Neural cell (in vitro differentiated cells): Measurements from ENCODE around the gene PNCK. TPM values are rescaled to one million over a fixed set of nuclear protein-coding genes. Genes with fewer than 3 reads are reported as not detected.

ENCODE experiments used
- H2AFZ ChIP-seq: fragments of 200-600, 300-800 bp; sonication (generic), shearing (Covaris generic); 2 replicates; pipeline ENCODE4 v1.6.0; 2014; ENCODE audit warnings: low read depth, mild to moderate bottlenecking, antibody characterized with exemption, low read length, moderate library complexity
- H3F3A ChIP-seq: fragments of 200-600 bp; shearing (Covaris generic); 2 replicates; pipeline ENCODE4 v1.6.1; 2016; ENCODE audit warnings: mild to moderate bottlenecking, moderate library complexity, mixed read lengths, antibody characterized with exemption, low read length; ENCODE audit not compliant: insufficient read depth, poor library complexity, severe bottlenecking
- H3K27ac ChIP-seq: fragments of 200-600, 300-800 bp; sonication (generic), shearing (Covaris generic); 2 replicates; pipeline ENCODE4 v1.5.1; 2014; ENCODE audit warnings: mild to moderate bottlenecking, low read length, moderate library complexity
- H3K27me3 ChIP-seq: fragments of 300-800, 200-600 bp; sonication (generic), shearing (Covaris generic); 2 replicates; pipeline ENCODE4 v1.6.0; 2014; ENCODE audit warnings: mild to moderate bottlenecking, low read depth, low read length, moderate library complexity; ENCODE audit not compliant: insufficient read depth
- H3K36me3 ChIP-seq: fragments of 300-800, 200-600 bp; sonication (generic), shearing (Covaris generic); 2 replicates; pipeline ENCODE4 v1.5.1; 2014; ENCODE audit warnings: mild to moderate bottlenecking, antibody characterized with exemption, low read length, moderate library complexity; ENCODE audit not compliant: insufficient read depth
- H3K4me2 ChIP-seq: fragments of 300-800, 200-600 bp; sonication (generic), shearing (Covaris generic); 2 replicates; pipeline ENCODE4 v1.6.0; 2014; ENCODE audit warnings: mild to moderate bottlenecking, low read length
- H3K4me3 ChIP-seq: fragments of 300-800, 200-600 bp; sonication (generic), shearing (Covaris generic); 2 replicates; pipeline ENCODE4 v1.5.1; 2014; ENCODE audit warnings: mild to moderate bottlenecking, low read length, moderate library complexity
- H3K79me2 ChIP-seq: fragments of 200-600 bp; shearing (Covaris generic); replicated peaks from 2 replicates; pipeline ENCODE4 v1.6.0; 2014; ENCODE audit warnings: mild to moderate bottlenecking, low read length, moderate library complexity; ENCODE audit not compliant: insufficient read depth
- H3K9ac ChIP-seq: fragments of 300-800, 200-600 bp; sonication (generic), shearing (Covaris generic); 2 replicates; pipeline ENCODE4 v1.6.1; 2016; ENCODE audit warnings: mild to moderate bottlenecking, low read length, mixed read lengths
- H3K9me2 ChIP-seq: fragments of 200-600 bp; shearing (Covaris generic); 2 replicates; pipeline ENCODE4 v1.6.1; 2016; ENCODE audit warnings: mild to moderate bottlenecking, low read length, mixed read lengths; ENCODE audit not compliant: insufficient read depth
- H3K9me3 ChIP-seq: fragments of 200-600, 300-800 bp; sonication (generic), shearing (Covaris generic); 2 replicates; pipeline ENCODE4 v1.6.1; 2016; ENCODE audit warnings: mild to moderate bottlenecking, mixed run types, low read length, moderate library complexity, mixed read lengths
- H4K20me1 ChIP-seq: fragments of 200-600 bp; shearing (Covaris generic); 2 replicates; pipeline ENCODE4 v1.6.1; 2016; ENCODE audit warnings: mild to moderate bottlenecking, mixed run types; ENCODE audit not compliant: insufficient read depth
- EP300 ChIP-seq: fragments of 450-650 bp; conservative IDR thresholded peaks from 2 replicates; pipeline ENCODE4 v1.6.1; 2014; ENCODE audit warnings: antibody characterized with exemption, mild to moderate bottlenecking, moderate library complexity; ENCODE audit not compliant: poor library complexity, severe bottlenecking
- EZH2 ChIP-seq: fragments of 200-600, 300-800 bp; shearing (Covaris generic), sonication (generic); IDR thresholded peaks from 2 replicates; pipeline ENCODE4 v1.6.1; 2014; ENCODE audit warnings: antibody characterized with exemption, low read length, borderline replicate concordance, mild to moderate bottlenecking; ENCODE audit not compliant: insufficient read depth, poor library complexity, severe bottlenecking
- MXI1 ChIP-seq: fragments of 450-650 bp; conservative IDR thresholded peaks from 2 replicates; pipeline ENCODE4 v1.6.1; 2014; ENCODE audit warnings: antibody characterized with exemption, mild to moderate bottlenecking; ENCODE audit not compliant: poor library complexity, severe bottlenecking
- POLR2AphosphoS5 ChIP-seq: IDR thresholded peaks from 2 replicates; pipeline ENCODE4 v1.6.1; 2012
- RAD21 ChIP-seq: fragments of 450-650 bp; conservative IDR thresholded peaks from 2 replicates; pipeline ENCODE4 v1.6.1; 2014; ENCODE audit warnings: antibody characterized with exemption, mild to moderate bottlenecking, moderate library complexity
- SMC3 ChIP-seq: fragments of 450-650 bp; conservative IDR thresholded peaks from 2 replicates; pipeline ENCODE4 v1.6.1; 2014; ENCODE audit warnings: antibody characterized with exemption, mild to moderate bottlenecking, moderate library complexity; ENCODE audit not compliant: poor library complexity
- TAF1 ChIP-seq: IDR thresholded peaks from 2 replicates; pipeline ENCODE4 v1.6.1; 2012; ENCODE audit warnings: low read depth
- polyA plus RNA-seq: library from polyadenylated mRNA; depleted of rRNA; stranded (reverse); fragments of >200 nt; gene quantifications from 2 replicates; pipeline ENCODE4 v1.2.3, GENCODE V29; 2014
- TF ChIP-seq, protein P1 (sequence below): IDR thresholded peaks from 2 replicates; pipeline ENCODE4 v1.6.1; 2012; ENCODE audit warnings: borderline replicate concordance
- TF ChIP-seq, protein P2 (sequence below): fragments of 450-650 bp; IDR thresholded peaks from 2 replicates; pipeline ENCODE4 v1.5.1; 2014; ENCODE audit warnings: antibody characterized with exemption, mild to moderate bottlenecking, moderate library complexity; ENCODE audit not compliant: poor library complexity, severe bottlenecking

PNCK gene
- polyA plus RNA-seq, 1 donor from 2014 or later: 9.5 TPM

DNA sequence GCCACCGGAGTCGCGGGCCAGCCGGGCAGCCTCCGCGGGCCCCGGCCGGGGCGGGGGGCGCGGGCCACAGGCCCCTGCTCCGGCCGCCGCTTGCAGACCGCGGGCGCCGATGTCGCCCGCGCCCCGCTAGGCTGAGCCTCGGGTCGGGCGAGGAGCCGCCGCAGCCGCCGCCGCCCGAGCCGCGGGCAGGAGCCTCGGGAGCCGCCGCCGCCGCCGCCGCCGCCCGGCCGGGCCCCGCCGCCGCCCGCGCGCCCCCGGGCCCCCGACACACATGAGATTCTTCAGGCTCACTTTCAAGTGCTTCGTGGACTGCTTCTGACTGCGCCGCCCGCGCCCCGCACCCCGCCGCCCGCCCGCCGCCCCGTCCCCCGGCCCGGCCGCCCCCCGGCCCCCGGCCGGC, 14.5 kb upstream of the PNCK start:
- H3K27ac ChIP-seq: no peak overlapping the region
- H3K9me3 ChIP-seq: no peaks in the 10 kb centered on the region
- H3F3A ChIP-seq: no peaks in the 10 kb centered on the region
- no peak overlapping the region for H3K4me2 ChIP-seq
- H4K20me1 ChIP-seq: peaks cover 4% of the 10 kb centered on the region
- H3K79me2 ChIP-seq: peaks cover 9% of the 10 kb centered on the region
- no peak overlapping the region for H3K9ac ChIP-seq
- no peak overlapping the region for H3K4me3 ChIP-seq
- no peaks in the 10 kb centered on the region for H3K27me3 ChIP-seq
- TF ChIP-seq, protein P1, sequence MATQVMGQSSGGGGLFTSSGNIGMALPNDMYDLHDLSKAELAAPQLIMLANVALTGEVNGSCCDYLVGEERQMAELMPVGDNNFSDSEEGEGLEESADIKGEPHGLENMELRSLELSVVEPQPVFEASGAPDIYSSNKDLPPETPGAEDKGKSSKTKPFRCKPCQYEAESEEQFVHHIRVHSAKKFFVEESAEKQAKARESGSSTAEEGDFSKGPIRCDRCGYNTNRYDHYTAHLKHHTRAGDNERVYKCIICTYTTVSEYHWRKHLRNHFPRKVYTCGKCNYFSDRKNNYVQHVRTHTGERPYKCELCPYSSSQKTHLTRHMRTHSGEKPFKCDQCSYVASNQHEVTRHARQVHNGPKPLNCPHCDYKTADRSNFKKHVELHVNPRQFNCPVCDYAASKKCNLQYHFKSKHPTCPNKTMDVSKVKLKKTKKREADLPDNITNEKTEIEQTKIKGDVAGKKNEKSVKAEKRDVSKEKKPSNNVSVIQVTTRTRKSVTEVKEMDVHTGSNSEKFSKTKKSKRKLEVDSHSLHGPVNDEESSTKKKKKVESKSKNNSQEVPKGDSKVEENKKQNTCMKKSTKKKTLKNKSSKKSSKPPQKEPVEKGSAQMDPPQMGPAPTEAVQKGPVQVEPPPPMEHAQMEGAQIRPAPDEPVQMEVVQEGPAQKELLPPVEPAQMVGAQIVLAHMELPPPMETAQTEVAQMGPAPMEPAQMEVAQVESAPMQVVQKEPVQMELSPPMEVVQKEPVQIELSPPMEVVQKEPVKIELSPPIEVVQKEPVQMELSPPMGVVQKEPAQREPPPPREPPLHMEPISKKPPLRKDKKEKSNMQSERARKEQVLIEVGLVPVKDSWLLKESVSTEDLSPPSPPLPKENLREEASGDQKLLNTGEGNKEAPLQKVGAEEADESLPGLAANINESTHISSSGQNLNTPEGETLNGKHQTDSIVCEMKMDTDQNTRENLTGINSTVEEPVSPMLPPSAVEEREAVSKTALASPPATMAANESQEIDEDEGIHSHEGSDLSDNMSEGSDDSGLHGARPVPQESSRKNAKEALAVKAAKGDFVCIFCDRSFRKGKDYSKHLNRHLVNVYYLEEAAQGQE: no peak
- TF ChIP-seq POLR2AphosphoS5 (no peak), MXI1 (no peak), RAD21 (no peak), EP300 (no peak), EZH2 (no peak), TAF1 (no peak)
- no peaks in the 10 kb centered on the region for H3K36me3 ChIP-seq
- no peak overlapping the region for H2AFZ ChIP-seq
- H3K9me2 ChIP-seq: no peaks in the 10 kb centered on the region

DNA sequence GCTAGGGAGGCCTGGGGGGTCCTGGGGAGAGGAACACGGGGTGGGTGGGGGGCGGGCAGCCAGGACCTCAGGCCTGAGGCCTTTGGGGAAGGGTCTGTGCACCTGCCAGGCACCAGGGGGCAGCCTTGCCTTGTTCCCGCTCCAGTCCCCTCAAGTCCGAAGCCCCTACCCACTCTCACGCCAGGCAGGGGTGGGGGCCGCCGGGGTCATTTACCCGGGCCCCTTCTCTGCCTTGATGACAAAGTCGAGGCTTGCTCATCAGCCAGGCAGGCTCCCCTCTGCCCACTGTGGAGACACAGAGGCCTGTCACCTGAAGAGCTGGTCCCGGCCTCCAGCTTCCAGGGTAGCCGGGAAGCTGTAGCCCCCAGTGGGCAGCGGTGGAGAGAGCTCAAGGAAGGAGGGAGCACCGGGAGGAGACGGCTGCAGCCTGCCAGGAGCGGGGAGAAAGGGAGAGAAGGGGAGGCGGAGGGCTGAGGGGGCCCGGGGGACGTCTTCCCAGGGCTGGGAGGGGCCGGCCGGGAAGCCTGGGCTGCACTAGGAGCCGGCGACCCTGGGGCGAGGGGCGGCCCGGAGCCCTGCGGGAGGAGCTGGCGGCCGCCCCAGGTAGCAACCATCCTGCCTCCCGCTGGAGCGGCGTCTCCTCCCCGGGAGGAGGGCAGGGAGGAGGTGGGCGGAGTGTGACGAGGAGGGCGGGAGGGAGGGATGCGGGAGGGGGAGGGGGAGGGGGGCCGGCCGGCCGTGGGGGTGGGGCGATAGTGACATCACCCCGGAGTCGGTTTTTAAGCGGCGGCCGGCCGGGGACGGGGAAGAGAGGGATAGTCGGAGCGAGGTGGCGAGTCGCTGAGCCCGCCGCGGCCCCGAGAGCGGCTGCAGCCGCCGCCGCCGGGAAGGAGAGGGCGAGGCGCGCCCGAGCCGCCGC, 13.8 kb upstream of the PNCK start, which contains the start of gene SLC6A8:
TSS of gene SLC6A8 (plus strand) at position 806 of the 919 bp plus-strand sequence. CDS start 649 bp downstream, outside the sequence.
- Histone ChIP-seq H3K36me3 (no peaks in the 10 kb centered on the region), H3K27ac (peak within 1 kb of the TSS; percentile 83), H3K9me3 (no peaks in the 10 kb centered on the region), H3K79me2 (peaks cover 9% of the 10 kb centered on the region), H3K9ac (peak within 1 kb of the TSS; percentile 85), H3K4me2 (no peak within 1 kb of the TSS), H2AFZ (no peak within 1 kb of the TSS), H4K20me1 (peaks cover 4% of the 10 kb centered on the region), H3K27me3 (no peaks in the 10 kb centered on the region), H3K9me2 (no peaks in the 10 kb centered on the region), H3F3A (no peaks in the 10 kb centered on the region), H3K4me3 (peak within 1 kb of the TSS; percentile 67)
- TF ChIP-seq, protein P2, sequence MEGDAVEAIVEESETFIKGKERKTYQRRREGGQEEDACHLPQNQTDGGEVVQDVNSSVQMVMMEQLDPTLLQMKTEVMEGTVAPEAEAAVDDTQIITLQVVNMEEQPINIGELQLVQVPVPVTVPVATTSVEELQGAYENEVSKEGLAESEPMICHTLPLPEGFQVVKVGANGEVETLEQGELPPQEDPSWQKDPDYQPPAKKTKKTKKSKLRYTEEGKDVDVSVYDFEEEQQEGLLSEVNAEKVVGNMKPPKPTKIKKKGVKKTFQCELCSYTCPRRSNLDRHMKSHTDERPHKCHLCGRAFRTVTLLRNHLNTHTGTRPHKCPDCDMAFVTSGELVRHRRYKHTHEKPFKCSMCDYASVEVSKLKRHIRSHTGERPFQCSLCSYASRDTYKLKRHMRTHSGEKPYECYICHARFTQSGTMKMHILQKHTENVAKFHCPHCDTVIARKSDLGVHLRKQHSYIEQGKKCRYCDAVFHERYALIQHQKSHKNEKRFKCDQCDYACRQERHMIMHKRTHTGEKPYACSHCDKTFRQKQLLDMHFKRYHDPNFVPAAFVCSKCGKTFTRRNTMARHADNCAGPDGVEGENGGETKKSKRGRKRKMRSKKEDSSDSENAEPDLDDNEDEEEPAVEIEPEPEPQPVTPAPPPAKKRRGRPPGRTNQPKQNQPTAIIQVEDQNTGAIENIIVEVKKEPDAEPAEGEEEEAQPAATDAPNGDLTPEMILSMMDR: peak; percentile 37
- TF ChIP-seq SMC3 (no peak), POLR2AphosphoS5 (peak; percentile 68), EZH2 (no peak), TAF1 (no peak)
- TF ChIP-seq, protein P1: peak; percentile 34
